Erythroblast (primary cell): ENCODE data around the gene GREB1.

Experiments
- DNase-seq, 2 experiments: peaks; one replicate each; lab custom pipeline; 2025; lab: John Stamatoyannopoulos, UW
- GATA1 ChIP-seq: IDR thresholded peaks from 2 replicates; pipeline ENCODE4 v1.6.1; 2011; ENCODE audit warnings: low read depth, mild to moderate bottlenecking, control low read depth, low read length, moderate library complexity
- POLR2A ChIP-seq: IDR thresholded peaks from 2 replicates; pipeline ENCODE4 v1.6.1; 2011; ENCODE audit warnings: mild to moderate bottlenecking, low read length

The GREB1 gene

GRCh38 chr2:11517906-11518305 is 15.9 kb upstream of the GREB1 start:
- no peak for DNase-seq
- TF ChIP-seq GATA1 = no peak
- no peak for TF ChIP-seq POLR2A

GRCh38 chr2:11520092-11520693 is 13.7 kb upstream of the GREB1 start:
- TF ChIP-seq POLR2A = no peak
- TF ChIP-seq GATA1 = no peak
- DNase-seq = no peak

DNA sequence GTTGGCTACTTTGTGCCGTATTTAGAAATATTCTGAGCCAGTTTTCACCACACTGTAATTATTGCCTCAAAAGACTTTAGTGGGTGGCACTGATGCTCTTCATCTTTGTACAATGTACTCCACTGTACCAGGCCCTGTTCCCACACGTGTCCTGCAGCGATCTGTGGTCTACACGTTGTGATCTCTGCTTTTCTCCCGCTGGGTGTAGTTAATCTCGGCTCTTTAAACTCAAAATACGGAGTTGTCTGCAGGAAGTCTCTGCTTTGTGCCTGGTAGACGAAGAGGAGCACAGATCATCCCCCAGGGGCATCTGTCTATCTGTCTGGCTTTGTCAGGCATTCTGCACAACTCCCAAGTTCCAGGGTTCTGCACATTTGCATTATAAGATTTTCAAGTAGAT is 12.1 kb upstream of the GREB1 start:
- DNase-seq = no peak
- no peak for TF ChIP-seq POLR2A
- no peak for TF ChIP-seq GATA1

- no peak for TF ChIP-seq POLR2A
- TF ChIP-seq GATA1 = no peak
- no peak for DNase-seq
Measured at GRCh38 chr2:11524470-11524869, 9.4 kb upstream of the GREB1 start.

DNA sequence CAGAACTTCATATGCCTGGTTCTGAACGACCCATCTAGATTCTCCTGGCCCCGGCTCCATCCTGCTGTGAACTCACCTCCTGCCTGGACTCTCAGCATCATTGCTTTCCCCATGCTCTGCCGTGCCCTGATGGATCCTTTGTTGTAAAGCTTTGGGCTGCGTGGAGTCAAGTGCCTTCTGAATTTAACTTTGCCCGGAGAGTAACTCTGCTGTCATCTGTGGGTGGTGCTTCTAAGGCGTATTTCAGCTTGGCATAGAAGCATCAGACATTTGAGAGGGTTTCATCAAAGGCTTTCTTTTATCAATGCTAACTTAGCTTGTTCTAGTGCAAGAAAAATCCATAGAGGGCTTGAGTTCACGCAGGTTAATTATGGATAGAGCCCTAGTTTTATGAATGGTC is 8.1 kb upstream of the GREB1 start:
- DNase-seq = no peak
- no peak for TF ChIP-seq POLR2A
- TF ChIP-seq GATA1 = no peak

DNA sequence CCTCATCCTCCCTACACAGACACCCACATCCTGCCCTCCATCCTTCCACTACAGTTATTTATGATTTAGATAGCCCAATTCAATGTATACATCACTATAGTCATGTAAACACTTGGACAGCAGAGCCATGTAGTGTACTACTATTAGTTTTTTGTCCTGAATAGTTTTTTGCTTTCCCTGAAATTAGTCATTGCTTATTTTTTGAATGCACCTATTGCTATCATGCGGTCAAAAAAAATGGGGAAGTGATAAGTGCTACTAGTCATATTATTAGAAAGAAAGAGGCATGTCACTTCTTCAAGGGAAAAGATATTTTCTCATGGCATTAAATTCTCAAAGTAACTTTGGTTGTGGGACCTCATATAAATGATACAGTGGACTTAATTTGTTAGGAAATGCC is 6.8 kb upstream of the GREB1 start:
- no peak for DNase-seq
- TF ChIP-seq POLR2A = no peak
- TF ChIP-seq GATA1 = no peak

- DNase-seq = no peak
- TF ChIP-seq POLR2A = no peak
- no peak for TF ChIP-seq GATA1
Measured at GRCh38 chr2:11528228-11528627, 5.6 kb upstream of the GREB1 start.

- no peak for DNase-seq
- TF ChIP-seq POLR2A (no peak), GATA1 (no peak)
Measured at GRCh38 chr2:11530864-11531465, 2.9 kb upstream of the GREB1 start.

- no peak for TF ChIP-seq GATA1
- no peak for TF ChIP-seq POLR2A
- DNase-seq = no peak
Measured at GRCh38 chr2:11532416-11533055, 1.3 kb upstream of the GREB1 start.

- DNase-seq = no peak
- TF ChIP-seq POLR2A = no peak
- TF ChIP-seq GATA1 = no peak
Measured at GRCh38 chr2:11534071-11534745, 363 bp downstream of the GREB1 start.

DNA sequence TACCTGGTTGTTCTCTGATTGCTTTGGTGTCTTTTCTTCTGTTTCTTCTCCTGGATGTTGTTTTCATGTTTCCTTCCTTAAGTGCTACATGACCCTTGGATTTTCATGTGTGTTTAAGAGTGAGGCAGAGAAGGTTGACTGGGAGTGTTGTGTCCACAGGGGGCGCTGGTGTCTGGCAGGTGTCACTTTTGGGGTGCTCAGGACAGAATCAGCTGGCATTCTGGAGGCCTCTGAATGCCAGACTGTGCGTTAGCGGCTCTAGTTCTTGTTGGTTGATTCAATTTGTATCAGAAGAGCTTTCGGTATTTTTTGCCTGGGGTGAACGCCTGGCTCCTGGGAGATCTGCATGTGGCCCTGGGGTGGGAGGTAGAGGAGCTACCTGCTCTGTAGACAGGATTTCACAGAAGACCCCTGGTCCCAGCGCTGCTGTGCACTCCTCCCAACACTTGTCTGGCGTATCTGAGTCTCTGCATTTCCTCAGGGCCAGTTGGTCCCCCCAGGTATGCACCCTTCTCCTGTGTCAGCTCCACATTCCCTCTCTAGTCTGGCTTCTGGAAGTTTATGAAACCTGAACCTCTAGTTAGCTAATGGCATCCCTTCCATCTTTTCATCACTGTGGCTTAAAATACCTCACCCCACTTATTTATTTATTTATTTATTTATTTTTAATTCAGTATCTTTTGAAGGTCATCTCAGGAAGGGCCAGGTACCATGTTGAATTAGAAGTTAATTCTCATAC is 1.1 kb downstream of the GREB1 start:
- TF ChIP-seq POLR2A = no peak
- no peak for TF ChIP-seq GATA1
- peak in 1 of 2 experiments; percentile 10 for DNase-seq

GRCh38 chr2:11535899-11536344 is 2.1 kb downstream of the GREB1 start:
- DNase-seq = no peak
- TF ChIP-seq POLR2A = no peak
- no peak for TF ChIP-seq GATA1

- TF ChIP-seq GATA1 (no peak), POLR2A (no peak)
- no peak for DNase-seq
Measured at GRCh38 chr2:11537951-11538350, 4.1 kb downstream of the GREB1 start.
